Stimulated activated CD8-positive, alpha-beta memory T cell treated with anti-CD3 and anti-CD28 coated beads, Interleukin-15, amount 100 ng/mL, for 1 hour (primary cell): Measurements from ENCODE around the gene HPCA.

Experiments
- DNase-seq: peaks from one replicate; pipeline ENCODE4 v3.0.0-alpha.2; 2020; ENCODE audit warnings: low read depth

The HPCA gene

DNA sequence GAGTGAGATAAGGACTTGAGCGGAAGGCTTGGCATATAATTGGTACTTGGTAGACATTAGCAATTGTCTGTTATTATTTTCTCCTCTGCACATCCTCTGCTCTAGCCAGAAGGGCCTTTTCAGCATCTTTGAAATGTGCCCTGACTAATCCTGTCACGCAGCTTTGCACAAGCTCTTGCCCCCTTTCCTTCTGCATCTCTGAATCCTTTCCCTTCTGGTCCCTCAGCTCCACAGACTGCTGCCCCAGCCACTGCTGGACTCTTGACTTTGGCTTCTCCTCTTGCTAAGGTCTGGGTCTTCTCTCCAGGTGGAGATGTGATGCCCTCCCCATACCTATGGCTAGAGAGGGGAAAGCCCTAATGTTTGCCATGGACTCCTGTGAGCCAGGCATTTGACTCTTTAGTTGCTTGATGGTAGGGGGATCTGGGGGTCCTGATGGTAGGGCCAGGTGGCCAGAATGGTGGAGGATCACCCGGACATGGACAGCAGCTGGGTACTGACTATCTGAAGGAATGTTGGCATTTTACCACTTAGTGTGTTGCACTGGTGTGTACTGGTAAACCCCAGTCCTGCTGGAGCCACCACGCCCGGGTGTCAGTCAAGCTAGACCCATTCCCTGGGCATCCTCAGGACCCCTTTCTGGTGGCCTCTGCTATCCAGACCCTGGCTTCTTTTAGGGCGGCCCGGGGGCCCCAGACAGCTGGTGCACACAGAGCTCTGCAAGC lies 4.4 kb downstream of the HPCA start:
- no peak for DNase-seq

DNA sequence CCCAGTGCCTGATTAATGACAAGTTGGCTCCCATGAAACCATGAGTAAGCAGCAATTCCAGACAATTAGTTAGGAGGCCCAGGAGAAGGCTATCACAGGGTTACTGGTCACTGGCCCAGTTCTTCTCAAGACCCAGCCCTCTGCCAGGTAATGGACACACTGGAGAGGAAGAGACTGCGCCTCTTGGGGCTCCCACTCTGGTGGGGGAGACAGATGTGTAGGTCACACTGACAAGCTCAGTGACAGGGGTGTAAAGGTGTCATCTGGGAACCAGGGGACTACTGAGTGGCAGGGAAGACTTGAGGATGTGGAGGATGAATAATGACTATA lies 4.9 kb downstream of the HPCA start:
- DNase-seq: no peak

DNA sequence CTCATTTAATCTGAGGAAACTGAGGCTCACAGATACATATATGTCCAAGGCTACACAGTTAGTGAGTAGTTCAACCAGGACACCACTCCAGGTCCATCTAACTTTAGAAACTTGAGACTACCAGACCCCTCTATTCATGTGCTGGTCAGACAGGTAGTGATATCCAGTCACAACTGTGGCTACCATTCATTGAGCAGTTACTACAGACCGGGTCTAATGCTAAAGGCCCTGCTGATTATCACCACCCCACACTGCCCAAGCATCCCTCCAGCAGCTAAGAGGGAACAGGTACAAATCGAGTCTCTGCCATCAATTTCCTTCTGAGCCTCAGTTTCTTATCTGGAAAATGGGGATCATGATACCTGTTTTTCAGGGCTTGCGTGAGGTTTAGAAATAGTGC lies 5.3 kb downstream of the HPCA start:
- DNase-seq: no peak

DNA sequence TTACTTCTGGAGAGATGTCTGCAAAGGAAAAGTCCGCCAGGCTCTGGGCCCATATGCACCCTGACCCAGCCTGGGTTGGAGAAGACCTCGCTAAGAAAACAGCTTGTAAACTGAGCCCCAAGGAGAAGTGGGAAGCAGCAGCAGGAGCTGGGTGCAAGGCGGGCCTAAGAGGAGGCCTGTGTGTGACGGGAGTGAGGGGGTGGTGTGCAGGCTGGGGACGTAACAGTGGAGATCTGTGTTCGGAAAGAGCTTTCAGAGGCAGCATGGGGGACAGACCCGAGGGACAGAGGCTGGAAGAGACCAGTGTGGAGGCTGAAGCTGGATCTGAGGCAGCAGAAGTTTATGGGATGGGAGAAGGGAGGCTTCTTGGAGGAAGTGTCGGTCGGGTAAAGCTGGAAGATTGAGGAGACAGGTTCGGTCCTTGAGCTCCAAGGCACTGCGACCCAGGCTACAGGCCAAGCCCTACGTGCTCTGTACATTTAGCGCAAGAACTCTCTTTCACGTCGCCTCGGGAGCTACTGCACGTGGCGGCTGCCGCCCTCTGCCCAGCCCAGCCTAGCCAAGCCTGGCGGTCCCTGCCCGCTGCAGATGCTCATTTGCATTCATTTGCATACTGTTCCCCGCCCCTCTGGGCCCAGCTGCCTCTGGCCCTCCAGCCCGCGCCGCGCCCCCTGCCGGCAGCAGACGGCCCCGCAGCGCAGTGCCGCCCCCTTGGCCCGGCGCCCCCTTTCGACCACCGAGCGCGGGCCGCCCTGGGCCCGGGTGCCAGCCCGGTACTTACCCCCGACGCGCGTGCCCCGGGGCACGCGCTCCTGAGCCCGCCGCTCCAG lies 6.3 kb downstream of the HPCA start:
- DNase-seq: no peak

DNA sequence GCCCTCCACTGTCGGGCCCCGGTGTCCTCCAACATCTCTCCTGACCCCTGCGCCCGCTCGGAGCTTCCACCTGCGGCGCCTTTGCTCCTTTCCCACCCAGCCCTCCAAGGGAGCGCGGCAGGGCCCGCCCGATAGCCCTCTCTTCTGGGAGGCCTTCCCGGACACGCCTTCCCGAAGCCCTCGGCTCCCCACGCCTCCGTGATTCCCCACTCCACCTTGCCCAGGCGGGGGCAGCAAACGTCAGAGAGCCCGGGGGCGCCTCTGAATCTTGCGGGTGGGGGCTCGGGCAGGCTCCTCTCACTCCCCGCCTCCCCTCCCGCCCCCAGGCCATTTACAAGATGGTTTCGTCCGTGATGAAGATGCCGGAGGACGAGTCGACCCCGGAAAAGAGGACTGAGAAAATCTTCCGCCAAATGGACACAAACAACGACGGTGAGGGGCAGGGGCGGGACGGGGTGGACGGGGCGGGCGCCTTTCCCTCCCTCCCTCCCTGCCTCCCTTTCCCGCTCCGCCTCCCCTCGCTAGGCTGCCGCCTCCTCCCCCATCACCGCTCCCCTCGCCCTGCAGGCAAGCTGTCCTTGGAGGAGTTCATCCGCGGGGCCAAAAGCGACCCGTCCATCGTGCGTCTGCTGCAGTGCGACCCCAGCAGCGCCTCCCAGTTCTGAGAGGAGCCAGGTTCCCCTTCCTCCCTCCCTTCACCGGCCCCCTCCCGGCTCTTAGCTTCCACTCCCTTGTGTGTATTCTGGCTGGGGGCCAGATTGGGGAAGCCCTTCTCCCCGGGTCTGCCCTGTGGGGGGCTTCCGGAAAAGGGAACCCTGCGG lies 7.1 kb downstream of the HPCA start:
- DNase-seq: no peak

DNA sequence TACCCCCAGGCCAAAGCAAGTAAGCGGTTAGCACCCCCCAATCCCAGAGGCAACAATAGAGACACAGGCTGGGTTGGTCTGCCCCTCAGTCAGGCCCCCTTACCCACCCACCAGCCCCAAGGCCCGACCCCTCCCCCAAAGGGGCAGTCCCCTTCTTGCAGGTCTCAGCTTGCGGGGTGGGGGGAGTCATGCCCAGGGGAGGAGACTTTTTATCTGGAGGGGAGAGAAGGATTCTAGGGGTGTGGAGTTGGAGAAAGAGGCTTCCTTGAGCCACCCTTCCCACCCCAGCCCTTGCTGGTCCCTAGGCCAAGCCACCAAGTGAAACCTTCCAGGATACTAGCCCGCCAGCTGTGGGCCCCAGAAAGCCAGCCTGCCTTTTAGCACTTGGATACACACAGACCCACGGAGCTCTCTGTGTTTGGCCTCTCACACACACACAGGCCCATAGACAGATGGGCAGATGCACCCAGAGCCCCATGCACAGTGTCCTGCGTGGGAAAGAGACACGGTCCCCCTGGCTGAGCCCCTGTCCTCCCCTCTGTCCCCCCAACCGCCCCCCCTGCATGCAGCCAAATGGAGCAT lies 7.8 kb downstream of the HPCA start:
- DNase-seq: no peak

DNA sequence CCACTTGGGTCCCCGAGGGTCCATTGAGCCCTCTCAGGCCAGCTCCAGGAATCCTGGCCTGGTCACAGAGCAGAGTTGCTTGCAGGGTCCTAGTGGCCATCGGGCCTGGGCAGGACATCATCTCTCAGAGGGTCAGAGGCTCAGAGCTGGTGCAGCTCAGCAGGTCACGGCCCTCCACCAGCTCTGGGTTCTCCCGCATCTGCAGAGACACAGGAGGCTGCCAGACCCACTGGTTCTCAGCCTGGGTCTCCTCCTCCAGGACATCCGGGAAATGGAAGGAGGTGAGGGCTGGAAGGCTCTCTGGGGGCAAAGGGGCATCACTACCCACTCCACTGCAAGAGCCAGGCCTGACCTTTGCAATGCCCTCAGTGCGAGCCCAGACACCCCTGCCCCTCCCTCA lies 8.4 kb downstream of the HPCA start:
- DNase-seq: no peak

DNA sequence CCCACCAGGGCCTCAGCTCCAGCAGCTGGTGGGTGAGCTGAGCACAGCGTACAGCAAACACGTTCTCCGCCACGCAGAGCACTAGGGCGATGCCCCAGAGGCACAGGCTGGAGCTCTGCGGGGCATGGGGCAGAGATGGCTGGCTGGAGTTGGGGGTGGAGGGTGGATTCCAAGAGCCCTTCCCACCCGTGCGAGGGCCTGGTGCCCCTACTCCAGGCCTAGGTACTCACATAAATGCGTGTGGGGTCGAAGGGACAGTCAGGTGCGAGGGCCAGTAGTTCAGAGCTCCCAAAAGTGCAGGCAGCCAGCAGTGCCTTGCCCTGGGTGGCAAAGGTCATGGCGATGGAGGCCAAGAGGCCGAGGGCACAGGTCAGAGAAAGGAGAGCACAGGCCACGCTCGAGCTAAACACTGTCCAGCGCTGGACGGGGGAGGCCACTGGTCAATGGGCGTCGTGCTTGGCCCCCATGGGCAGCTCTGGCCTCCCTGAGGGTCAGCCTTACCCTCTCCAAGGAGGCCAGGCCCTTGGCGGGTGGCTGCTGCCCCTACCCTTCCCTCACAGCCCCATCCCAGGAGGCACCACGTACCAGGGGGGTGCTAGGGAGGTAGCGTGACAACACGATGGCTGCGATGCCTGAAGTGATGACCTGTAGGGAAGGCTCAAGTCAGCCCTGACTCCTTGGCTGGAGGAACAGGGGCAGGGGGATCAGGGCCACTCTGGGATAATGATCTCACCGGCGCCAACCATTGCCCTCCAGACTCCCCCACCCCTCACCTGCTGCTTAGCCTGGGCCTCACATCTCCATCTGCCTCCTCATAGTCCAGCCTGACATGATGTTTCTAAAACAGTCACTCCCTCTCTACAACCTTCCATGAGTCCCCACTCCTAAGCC lies 9.3 kb downstream of the HPCA start:
- no peak for DNase-seq

DNA sequence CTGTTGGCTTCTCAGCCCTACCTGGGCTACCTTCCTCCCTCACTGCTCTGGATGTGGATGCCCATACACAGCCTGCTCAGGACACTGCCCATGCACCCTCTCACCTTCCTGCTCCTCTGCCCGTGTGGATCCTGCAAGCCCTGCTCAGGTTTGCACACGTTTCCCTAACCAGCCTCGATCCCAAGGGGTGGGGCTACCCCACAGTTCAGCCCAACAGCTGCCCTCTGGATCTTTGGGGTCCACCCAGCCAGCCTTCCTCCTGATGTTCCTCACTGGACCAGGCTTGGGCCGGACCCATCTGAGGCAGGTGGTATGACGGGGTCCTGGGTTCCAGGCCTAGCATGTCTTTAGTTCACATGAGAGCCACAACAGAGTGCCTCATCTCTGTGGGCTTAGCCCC lies 10.2 kb downstream of the HPCA start:
- no peak for DNase-seq

DNA sequence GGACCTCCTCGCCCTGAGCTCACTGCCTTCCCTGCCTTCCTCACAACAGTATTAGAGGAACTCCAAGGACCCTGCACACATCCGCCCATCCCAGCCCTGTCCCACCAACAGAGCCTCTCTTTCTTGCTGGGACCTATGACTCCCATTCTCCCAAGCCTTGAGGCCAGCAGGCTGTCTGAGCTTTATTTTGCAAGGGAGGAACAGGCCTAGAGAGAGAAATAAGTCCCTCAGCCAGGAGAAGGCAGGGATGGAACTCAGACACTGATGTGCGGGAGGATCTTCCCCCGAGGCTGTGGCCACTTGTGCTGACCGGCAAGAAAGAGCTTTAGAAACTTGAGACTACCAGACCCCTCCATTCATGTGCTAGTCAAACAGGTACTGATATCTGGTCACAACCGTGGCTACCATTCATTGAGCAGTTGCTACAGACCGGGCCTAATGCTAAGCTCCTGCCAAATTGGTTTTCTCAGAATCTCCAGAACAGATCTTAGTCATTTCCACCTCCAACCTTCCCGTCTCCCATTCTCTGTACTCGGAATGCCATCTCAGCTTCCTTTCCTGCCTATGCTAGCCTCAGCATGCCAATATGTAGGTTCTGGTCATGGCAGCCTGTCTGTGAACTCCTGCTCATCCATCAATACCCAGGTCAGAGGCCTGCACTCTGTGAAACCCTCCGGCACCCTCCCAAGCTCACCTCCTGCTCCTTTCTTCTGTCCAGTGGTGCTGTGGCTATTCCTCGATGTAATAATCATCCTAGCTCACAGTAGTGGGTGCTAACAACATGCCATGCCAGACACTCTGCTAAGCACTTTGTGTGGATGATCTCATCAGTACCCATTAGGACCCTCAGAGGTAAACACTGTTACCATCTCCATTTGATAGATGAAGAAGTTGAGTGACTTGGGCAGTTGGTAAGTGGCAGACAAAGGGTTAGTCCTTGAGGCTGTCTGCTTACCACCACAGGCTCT lies 11.1 kb downstream of the HPCA start:
- no peak for DNase-seq

DNA sequence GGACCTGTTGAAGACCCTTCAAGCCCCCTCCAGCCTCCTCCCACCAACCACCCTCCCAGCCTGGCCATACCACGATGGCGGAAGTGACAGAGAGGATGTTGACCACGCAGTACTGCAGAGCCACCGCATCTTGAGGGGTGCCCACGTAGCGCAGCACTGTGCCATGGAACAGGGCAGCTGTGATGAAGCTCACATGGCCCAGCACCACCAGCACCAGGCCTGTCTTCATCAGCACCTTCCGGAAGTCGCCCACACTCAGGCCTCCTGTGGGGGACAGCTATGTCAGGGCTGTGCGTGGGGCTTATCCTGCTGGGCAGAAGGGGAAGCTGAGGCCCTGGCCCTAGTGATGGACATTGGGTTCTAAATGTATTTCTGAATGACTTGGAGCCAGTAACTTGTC lies 11.8 kb downstream of the HPCA start:
- no peak for DNase-seq

DNA sequence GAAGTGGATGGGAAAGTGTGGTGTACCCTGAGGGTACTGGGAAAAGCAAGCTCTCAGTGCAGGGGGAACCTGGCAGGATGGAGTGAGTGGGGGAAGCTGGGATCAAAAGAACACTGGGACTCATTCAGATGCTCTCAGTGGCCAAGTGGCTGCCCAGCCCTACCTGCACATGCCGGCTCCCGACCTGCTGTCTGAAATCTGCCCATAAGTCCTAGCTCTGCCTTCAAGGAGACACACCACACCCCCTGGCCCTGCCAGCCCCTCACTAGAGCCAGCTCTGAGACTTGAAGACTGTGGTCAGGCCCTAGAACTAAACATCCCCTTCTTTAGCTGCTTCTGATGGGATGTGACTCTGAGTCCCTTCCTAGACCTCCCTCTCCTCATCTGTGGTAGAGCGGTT lies 12.7 kb downstream of the HPCA start:
- DNase-seq: no peak

DNA sequence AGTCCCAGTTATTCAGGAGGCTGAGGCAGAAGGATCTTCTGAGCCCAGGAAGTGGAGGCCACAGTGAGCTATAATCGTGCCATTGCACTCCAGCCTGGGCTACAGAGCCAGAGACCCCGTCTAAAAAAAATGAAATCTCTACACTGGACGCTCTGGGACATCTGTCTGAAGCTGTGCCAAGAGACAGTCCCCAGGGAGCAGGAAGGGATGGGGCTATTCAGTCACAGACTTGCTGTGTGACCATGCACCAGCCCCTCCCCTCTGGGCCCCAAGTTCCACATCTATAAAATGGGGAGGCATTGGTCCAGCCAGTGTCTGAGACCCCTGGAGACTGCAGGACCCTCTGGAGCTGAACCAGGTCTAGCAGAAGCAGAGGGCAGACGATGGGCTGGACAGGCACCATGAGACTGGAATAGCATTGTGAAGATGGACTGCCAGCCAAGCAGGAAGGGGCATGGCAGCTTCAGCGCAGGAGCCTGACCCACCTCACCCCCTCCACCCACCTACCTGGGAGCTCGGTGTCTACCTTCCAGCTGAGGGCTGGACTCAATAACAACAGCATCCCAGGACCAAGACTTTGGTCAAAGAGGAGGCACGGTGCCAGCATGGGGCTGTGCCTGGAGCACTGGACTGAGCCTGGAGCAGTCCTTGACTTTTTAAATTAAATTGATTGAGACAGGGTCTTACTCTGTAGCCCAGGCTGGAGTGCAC lies 13.4 kb downstream of the HPCA start:
- no peak for DNase-seq

DNA sequence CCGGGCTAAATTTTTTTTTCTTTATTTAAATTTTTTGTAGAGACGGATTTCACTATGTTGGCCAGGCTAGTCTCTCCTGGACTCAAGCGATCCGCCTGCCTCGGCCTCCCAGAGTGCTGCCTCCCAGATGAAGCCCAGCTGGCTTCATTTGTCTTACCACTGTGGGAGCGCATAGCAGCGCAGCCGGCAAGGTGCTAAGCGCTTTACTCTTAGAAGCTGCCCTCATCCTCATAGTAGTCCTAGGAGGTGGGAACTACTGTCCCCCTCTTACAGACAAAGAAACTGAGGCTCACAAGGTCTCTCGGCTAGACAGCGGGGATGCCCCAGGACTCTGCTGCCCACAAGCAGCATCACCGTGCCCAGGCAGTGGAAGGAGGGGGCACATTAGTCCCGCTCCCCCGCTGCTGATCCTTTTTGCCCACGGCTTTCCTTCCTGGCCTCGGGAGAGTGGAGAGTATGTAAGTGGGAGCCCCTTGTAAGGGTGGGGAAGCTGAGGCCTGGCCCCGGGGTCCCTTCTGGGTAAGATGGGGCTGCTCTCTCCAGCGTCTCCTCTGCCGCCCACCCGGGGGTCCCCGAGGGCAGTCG lies 14.2 kb downstream of the HPCA start:
- DNase-seq: no peak

DNA sequence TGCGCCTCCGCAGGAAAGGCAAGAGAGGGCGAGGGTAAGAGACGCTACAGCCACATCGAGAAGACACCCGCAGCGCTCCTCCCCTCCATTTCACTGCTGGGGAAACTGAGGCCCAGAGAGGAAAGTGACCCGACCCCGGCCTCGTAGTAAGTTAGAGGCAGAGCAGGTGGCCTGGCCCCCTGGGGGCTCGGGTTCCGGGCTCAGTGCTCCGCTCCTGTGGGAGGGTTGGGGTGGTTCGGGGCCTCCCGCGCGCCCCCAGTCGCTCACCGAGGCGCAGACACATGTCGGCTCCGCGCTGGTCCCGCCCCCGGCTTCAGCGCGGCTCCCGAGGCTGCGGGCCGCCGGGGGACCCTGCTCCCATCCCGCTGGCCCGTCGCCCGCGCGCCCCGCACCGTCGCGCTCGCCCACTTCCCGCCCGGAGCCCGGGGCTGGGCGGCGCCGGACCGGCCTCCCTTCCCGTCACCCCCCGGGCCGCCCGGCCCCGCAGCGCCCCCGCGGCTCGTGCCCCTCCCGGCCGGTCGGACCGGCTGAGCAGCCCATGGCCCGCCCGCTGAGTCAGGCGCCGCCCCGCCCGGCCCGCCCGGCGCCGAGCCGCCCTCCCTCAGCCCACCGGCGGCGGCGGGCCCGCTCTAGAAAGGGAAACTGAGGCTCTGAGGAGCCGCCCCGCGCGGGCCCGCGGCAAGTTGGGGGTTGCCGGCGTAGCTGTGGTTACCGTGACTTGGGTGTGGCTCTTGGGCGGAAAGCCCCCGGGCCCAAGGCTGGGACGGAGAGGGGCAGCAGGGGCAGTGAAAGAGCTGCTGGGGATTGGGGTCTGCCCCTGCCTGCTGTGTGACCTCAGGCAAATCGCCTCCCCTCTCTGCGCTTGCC lies 14.9 kb downstream of the HPCA start, which contains the start of gene TMEM54:
TSS of gene TMEM54 (minus strand) at position 434 of the 867 bp plus-strand sequence. CDS start at position 283, 151 bp downstream.
- no peak for DNase-seq

DNA sequence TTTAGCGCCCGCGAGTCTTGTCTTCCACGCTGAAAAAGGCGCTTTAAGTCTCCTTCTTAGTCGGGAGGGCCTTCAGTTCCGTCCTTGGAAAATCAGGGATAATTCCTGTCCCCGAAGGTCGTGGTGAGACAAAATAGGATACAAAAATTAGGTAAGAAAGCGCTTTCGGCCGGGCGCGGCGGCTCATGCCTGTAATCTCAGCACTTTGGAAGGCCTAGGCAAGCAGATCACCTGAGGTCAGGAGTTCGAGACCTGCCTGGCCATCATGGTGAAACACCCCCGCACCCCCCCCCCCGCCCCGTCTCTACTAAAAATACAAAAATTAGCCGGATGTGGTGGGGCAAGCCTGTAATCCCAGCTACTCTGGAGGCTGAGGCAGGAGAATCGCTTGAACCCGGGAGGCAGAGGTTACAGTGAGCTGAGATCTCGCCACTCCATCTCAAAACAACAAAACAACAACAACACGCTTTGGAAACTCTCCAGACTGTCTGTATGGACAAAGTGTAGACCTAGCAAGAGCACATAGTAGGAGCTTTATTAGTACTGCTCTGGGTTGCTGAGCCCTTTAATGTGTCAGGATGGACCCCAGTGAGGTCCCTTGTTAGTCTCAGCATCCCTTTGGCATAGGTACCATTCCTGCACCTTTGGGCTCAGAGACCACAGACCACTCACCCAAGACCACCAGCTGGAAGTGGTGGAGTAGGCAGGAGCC lies 15.7 kb downstream of the HPCA start:
- no peak for DNase-seq

DNA sequence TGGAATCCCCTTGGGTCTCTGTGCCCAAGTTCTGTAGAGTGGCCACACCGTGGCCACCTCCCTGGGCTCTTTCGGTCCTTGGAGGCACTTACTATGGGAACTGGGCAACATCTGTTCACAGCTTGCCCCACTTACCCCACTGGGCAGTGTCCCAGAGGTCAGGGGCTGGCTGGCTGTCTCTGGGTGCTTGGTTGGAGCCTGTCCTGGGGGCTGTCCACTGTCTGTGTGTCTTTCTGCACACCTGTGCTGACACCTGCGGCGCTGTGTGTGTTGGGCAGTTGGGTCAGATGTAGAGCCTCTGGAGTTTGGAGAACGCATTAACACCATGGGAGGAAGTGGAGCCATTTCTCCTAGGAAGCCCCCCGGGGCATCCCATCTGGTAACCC lies 16.2 kb downstream of the HPCA start:
- DNase-seq: no peak
